H1 (cell line): ENCODE data around the gene RFX5.

ENCODE experiments used
- CBX5 ChIP-seq: fragments of 300-800, 300-1000 bp; sonication (generic); IDR thresholded peaks from 2 replicates; pipeline ENCODE4 v1.7.1; 2016; ENCODE audit warnings: antibody characterized with exemption, low read length, low read depth
- GTF2F1 ChIP-seq: IDR thresholded peaks from 2 replicates; pipeline ENCODE4 v1.6.1; 2012; ENCODE audit warnings: low read depth, low read length, improper control_type of control experiment, borderline replicate concordance
- KDM1A ChIP-seq: fragments of 200-600, 300-600 bp; sonication (generic); IDR thresholded peaks from 2 replicates; pipeline ENCODE4 v1.7.1; 2016; ENCODE audit warnings: mild to moderate bottlenecking, low read length, borderline replicate concordance
- MAFK ChIP-seq: IDR thresholded peaks from 2 replicates; pipeline ENCODE4 v1.6.1; 2012; ENCODE audit warnings: low read depth, mild to moderate bottlenecking, improper control_type of control experiment, low read length
- POLR2A ChIP-seq, 2 experiments: IDR thresholded peaks; 1 replicate in 1 of 2; 2 replicates in 1 of 2; pipeline ENCODE4 v1.6.1; 2011; ENCODE audit warnings: low read depth in 2 of 2, low read length in 2 of 2, mild to moderate bottlenecking in 2 of 2; ENCODE audit errors: control extremely low read depth in 1 of 2
- SIX5 ChIP-seq: IDR thresholded peaks from 2 replicates; pipeline ENCODE4 v1.6.1; 2011; ENCODE audit warnings: mild to moderate bottlenecking, low read depth, low read length
- SP1 ChIP-seq: IDR thresholded peaks from 2 replicates; pipeline ENCODE4 v1.6.1; 2011; ENCODE audit warnings: low read depth, low read length
- TF ChIP-seq, protein P1 (sequence below), 3 experiments: IDR thresholded peaks; 1 replicate in 2 of 3; 2 replicates in 1 of 3; pipeline versions ENCODE4 v1.5.1 to v1.6.1; 2011; ENCODE audit warnings: low read length in 3 of 3, mild to moderate bottlenecking in 3 of 3, inconsistent platforms in 2 of 3, low read depth in 1 of 3, moderate library complexity in 1 of 3; ENCODE audit not compliant: insufficient read depth in 1 of 3; ENCODE audit errors: control extremely low read depth in 1 of 3

DNA sequence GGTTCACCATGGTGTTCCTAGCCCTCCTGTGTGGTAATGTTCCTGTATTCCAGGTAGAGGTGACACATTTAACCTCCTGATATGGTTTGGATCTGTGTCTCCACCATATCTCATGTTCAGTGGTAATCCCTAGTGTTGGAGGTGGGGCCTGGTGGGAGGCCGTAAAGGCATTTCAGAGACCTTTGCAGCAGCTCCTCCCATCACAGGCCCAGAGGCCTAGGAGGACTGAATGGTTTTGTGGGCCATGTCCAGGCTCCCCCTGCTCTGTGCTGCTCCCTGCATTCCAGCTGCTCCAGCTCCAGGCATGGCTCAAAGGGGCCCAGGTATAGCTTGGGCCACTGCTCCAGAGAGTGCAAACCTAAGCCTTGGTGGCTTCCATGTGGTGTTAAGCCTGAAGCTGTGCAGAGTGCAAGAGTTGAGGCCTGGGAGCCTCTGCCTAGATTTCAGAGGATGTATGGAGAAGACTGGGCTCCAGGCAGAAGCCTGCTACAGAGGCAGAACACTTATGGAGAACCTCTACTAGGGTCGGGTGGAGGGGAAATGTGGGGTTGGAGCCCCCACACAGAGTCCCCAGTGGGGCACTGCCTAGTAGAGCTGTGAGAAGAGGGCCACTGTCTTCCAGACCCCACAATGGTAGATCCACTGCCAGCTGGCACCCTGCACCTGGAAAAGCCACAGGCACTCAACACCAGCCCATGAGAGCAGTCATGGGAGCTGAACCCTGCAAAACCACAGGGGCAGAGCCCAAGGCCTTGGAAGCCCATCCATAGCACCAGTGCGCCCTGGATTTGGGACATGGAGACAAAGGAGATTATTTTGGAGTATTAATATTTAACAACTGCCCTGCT lies 15.5 kb upstream of the RFX5 start:
- TF ChIP-seq KDM1A: no peak
- TF ChIP-seq, protein P1, sequence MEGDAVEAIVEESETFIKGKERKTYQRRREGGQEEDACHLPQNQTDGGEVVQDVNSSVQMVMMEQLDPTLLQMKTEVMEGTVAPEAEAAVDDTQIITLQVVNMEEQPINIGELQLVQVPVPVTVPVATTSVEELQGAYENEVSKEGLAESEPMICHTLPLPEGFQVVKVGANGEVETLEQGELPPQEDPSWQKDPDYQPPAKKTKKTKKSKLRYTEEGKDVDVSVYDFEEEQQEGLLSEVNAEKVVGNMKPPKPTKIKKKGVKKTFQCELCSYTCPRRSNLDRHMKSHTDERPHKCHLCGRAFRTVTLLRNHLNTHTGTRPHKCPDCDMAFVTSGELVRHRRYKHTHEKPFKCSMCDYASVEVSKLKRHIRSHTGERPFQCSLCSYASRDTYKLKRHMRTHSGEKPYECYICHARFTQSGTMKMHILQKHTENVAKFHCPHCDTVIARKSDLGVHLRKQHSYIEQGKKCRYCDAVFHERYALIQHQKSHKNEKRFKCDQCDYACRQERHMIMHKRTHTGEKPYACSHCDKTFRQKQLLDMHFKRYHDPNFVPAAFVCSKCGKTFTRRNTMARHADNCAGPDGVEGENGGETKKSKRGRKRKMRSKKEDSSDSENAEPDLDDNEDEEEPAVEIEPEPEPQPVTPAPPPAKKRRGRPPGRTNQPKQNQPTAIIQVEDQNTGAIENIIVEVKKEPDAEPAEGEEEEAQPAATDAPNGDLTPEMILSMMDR (IDR thresholded peaks at IDR 0.05; ENCODE audit: control extremely low read depth in 1 of 3, insufficient read depth in 1 of 3, low read depth in 1 of 3, low read length in 3 of 3): no peak
- TF ChIP-seq SIX5: no peak
- no peak for TF ChIP-seq CBX5
- no peak for TF ChIP-seq SP1
- no peak for TF ChIP-seq GTF2F1
- no peak for TF ChIP-seq MAFK
- no peak for TF ChIP-seq POLR2A (IDR thresholded peaks at IDR 0.05; ENCODE audit: control extremely low read depth in 1 of 2, low read depth in 2 of 2, low read length in 2 of 2)
